Measurements from ENCODE around the gene ZNF780B.

ZNF780B gene

GRCh38 chr19:40078377-40078776 is 22.3 kb upstream of the ZNF780B start:
- no peak for DNase-seq (ENCODE audit: insufficient read length, low spot score)
- FAIRE-seq, result no peak
- TF ChIP-seq CTCF (IDR thresholded peaks at IDR 0.05; ENCODE audit: insufficient read depth, missing control alignments), result no peak

- no peak for TF ChIP-seq CTCF (IDR thresholded peaks at IDR 0.05; ENCODE audit: insufficient read depth, missing control alignments)
- DNase-seq (ENCODE audit: insufficient read length, low spot score) (no peak), FAIRE-seq (no peak)
Observed at GRCh38 chr19:40070058-40070457, 14.0 kb upstream of the ZNF780B start.

GRCh38 chr19:40059624-40060023 is 3.6 kb upstream of the ZNF780B start:
- DNase-seq (ENCODE audit: insufficient read length, low spot score) (no peak), FAIRE-seq (no peak)
- TF ChIP-seq CTCF (IDR thresholded peaks at IDR 0.05; ENCODE audit: insufficient read depth, missing control alignments), result no peak

- no peak for DNase-seq (ENCODE audit: insufficient read length, low spot score)
- FAIRE-seq, result no peak
- no peak for TF ChIP-seq CTCF (IDR thresholded peaks at IDR 0.05; ENCODE audit: insufficient read depth, missing control alignments)
Observed at GRCh38 chr19:40057166-40057565, 1.1 kb upstream of the ZNF780B start.

- FAIRE-seq, result no peak
- no peak for DNase-seq (ENCODE audit: insufficient read length, low spot score)
- no peak for TF ChIP-seq CTCF (IDR thresholded peaks at IDR 0.05; ENCODE audit: insufficient read depth, missing control alignments)
Observed at GRCh38 chr19:40056505-40056904, 474 bp upstream of the ZNF780B start.

GRCh38 chr19:40055049-40055448 is 982 bp downstream of the ZNF780B start:
- no peak for TF ChIP-seq CTCF (IDR thresholded peaks at IDR 0.05; ENCODE audit: insufficient read depth, missing control alignments)
- FAIRE-seq, result no peak
- DNase-seq (ENCODE audit: insufficient read length, low spot score), result no peak

GRCh38 chr19:40054632-40055031 is 1.4 kb downstream of the ZNF780B start:
- TF ChIP-seq CTCF (IDR thresholded peaks at IDR 0.05; ENCODE audit: insufficient read depth, missing control alignments), result no peak
- FAIRE-seq, result no peak
- no peak for DNase-seq (ENCODE audit: insufficient read length, low spot score)

Data from D721Med (cell line).